ENCODE results near the gene FAM107A. TPM values are rescaled to one million over a fixed set of nuclear protein-coding genes. Genes with fewer than 3 reads are reported as not detected.

The FAM107A gene
- total RNA-seq, 1 experiment from 2014 or later: not detected

DNA sequence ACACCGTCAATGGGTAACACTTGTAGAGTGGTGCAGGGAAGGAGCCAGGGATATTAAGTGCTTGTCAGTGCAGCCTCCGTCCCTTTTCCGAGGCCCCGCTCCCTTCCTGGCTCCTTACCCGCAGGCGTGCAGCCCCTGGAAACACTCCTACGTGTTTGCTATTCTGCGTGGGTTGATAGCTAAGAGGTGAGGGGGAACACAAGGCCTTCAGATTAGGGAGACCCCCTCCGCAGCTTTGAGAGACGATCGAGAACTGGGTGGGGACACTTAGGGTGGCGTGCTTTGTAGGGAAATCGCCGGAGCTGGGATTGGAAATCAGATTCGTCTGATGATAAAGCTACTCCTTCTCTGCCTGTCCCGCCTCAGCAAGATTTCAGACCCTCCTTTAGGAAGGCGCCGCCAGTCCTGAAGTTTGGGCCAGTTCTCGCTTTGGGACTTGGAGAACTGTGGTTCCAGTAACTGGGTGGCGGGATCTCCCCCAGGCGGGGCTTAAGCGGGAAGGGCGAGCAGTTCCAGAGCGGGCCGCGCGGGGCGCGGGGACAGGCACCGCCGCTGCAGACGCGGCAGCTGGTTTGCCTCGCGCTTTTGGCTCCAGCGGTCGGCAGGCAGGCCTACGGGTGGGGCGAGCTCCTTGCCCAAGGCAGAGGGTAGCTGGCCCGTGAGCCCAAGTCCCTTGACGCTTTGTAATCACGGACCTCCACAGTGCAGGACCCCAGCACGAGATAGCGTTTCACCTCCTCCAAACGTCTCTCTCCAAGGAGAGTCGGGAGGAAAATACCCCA is 8.0 kb upstream of the FAM107A start:
- Histone ChIP-seq H3K27ac (ENCODE audit: low read depth, low read length, poor library complexity, severe bottlenecking) (no peak overlapping the region), H3K9me3 (ENCODE audit: low read depth, low read length, poor library complexity, severe bottlenecking) (no peaks in the 10 kb centered on the region), H3K4me3 (ENCODE audit: low read depth, low read length, poor library complexity, severe bottlenecking) (peak overlapping the region; percentile 44), H3K27me3 (replicated peaks; ENCODE audit: insufficient read depth, low read depth, low read length, poor library complexity) (peaks cover 7% of the 10 kb centered on the region), H3K36me3 (ENCODE audit: insufficient read depth, low read length, poor library complexity, severe bottlenecking) (no peaks in the 10 kb centered on the region), H3K4me1 (ENCODE audit: insufficient read depth, low read length, poor library complexity, severe bottlenecking) (peaks cover 17% of the 10 kb centered on the region)
- TF ChIP-seq EZH2 (IDR thresholded peaks at IDR 0.05; ENCODE audit: borderline replicate concordance, low read depth, low read length, poor library complexity, severe bottlenecking): no peak
- TF ChIP-seq, protein P1, sequence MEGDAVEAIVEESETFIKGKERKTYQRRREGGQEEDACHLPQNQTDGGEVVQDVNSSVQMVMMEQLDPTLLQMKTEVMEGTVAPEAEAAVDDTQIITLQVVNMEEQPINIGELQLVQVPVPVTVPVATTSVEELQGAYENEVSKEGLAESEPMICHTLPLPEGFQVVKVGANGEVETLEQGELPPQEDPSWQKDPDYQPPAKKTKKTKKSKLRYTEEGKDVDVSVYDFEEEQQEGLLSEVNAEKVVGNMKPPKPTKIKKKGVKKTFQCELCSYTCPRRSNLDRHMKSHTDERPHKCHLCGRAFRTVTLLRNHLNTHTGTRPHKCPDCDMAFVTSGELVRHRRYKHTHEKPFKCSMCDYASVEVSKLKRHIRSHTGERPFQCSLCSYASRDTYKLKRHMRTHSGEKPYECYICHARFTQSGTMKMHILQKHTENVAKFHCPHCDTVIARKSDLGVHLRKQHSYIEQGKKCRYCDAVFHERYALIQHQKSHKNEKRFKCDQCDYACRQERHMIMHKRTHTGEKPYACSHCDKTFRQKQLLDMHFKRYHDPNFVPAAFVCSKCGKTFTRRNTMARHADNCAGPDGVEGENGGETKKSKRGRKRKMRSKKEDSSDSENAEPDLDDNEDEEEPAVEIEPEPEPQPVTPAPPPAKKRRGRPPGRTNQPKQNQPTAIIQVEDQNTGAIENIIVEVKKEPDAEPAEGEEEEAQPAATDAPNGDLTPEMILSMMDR (conservative IDR thresholded peaks at IDR 0.05; ENCODE audit: low read depth, low read length): peak; percentile 57
- no TSS peak for BruUV-seq (replicated peaks)
- DNase-seq (ENCODE audit: low spot score): peak; percentile 68
- CTCF ChIA-PET: no interaction called here
- intact Hi-C loops (cut with micrococcal nuclease; ENCODE audit: unreplicated experiment): no loop called here
- POLR2A ChIA-PET (ENCODE audit: low non-redundant PET): no interaction called here

- peaks cover 17% of the 10 kb centered on the region for H3K4me1 ChIP-seq (ENCODE audit: insufficient read depth, low read length, poor library complexity, severe bottlenecking)
- BruUV-seq (replicated peaks): no TSS peak
- ChIA-PET POLR2A (ENCODE audit: low non-redundant PET) (no interaction called here), CTCF (no interaction called here)
- H3K36me3 ChIP-seq (ENCODE audit: insufficient read depth, low read length, poor library complexity, severe bottlenecking): no peaks in the 10 kb centered on the region
- H3K4me3 ChIP-seq (ENCODE audit: low read depth, low read length, poor library complexity, severe bottlenecking): peak overlapping the region; percentile 44
- DNase-seq (ENCODE audit: low spot score): no peak
- H3K27me3 ChIP-seq (replicated peaks; ENCODE audit: insufficient read depth, low read depth, low read length, poor library complexity): peaks cover 7% of the 10 kb centered on the region
- TF ChIP-seq, protein P1 (conservative IDR thresholded peaks at IDR 0.05; ENCODE audit: low read depth, low read length): no peak
- no peak for TF ChIP-seq EZH2 (IDR thresholded peaks at IDR 0.05; ENCODE audit: borderline replicate concordance, low read depth, low read length, poor library complexity, severe bottlenecking)
- intact Hi-C loops (cut with micrococcal nuclease; ENCODE audit: unreplicated experiment): no loop called here
- no peak overlapping the region for H3K27ac ChIP-seq (ENCODE audit: low read depth, low read length, poor library complexity, severe bottlenecking)
- no peaks in the 10 kb centered on the region for H3K9me3 ChIP-seq (ENCODE audit: low read depth, low read length, poor library complexity, severe bottlenecking)
Observed at GRCh38 chr3:58584690-58585004, 7.5 kb upstream of the FAM107A start.

- peaks cover 17% of the 10 kb centered on the region for H3K4me1 ChIP-seq (ENCODE audit: insufficient read depth, low read length, poor library complexity, severe bottlenecking)
- CTCF ChIA-PET: interaction anchor here (0.6 kb wide), 1 partner anchor 1456 kb away, joined by 3 read pairs; no protein-coding TSS in a partner anchor
- POLR2A ChIA-PET (ENCODE audit: low non-redundant PET): interaction anchor here (0.6 kb wide), 1 partner anchor 61 kb away, joined by 3 read pairs; no protein-coding TSS in a partner anchor
- no peaks in the 10 kb centered on the region for H3K36me3 ChIP-seq (ENCODE audit: insufficient read depth, low read length, poor library complexity, severe bottlenecking)
- H3K9me3 ChIP-seq (ENCODE audit: low read depth, low read length, poor library complexity, severe bottlenecking): no peaks in the 10 kb centered on the region
- peak overlapping the region; percentile 18 for H3K27ac ChIP-seq (ENCODE audit: low read depth, low read length, poor library complexity, severe bottlenecking)
- intact Hi-C loops (cut with micrococcal nuclease; ENCODE audit: unreplicated experiment): no loop called here
- DNase-seq (ENCODE audit: low spot score): peak; percentile 40
- no peak for TF ChIP-seq EZH2 (IDR thresholded peaks at IDR 0.05; ENCODE audit: borderline replicate concordance, low read depth, low read length, poor library complexity, severe bottlenecking)
- TF ChIP-seq, protein P1 (conservative IDR thresholded peaks at IDR 0.05; ENCODE audit: low read depth, low read length): no peak
- no TSS peak for BruUV-seq (replicated peaks)
- H3K4me3 ChIP-seq (ENCODE audit: low read depth, low read length, poor library complexity, severe bottlenecking): no peak overlapping the region
- H3K27me3 ChIP-seq (replicated peaks; ENCODE audit: insufficient read depth, low read depth, low read length, poor library complexity): peaks cover 2% of the 10 kb centered on the region
Observed at GRCh38 chr3:58581328-58582091, 4.3 kb upstream of the FAM107A start.

Measured in A673 (cell line).